GM12878 (cell line): Measurements from ENCODE around the gene FAM53B.

Source experiments
- ATF7 ChIP-seq: fragments of 450-650 bp; IDR thresholded peaks from 2 replicates; pipeline ENCODE4 v1.6.1; 2016; ENCODE audit warnings: low read depth, mild to moderate bottlenecking
- BACH1 ChIP-seq: fragments of 450-650 bp; IDR thresholded peaks from 2 replicates; pipeline ENCODE4 v1.6.1; 2017; ENCODE audit warnings: mild to moderate bottlenecking, borderline replicate concordance
- EP300 ChIP-seq, 2 experiments: fragments of 150-350 bp in 1 of 2; IDR thresholded peaks; 2 replicates each; pipeline ENCODE4 v1.6.1; 2011 to 2012; ENCODE audit warnings: low read depth in 2 of 2, low read length in 2 of 2, borderline replicate concordance in 1 of 2, improper control_type of control experiment in 1 of 2, inconsistent platforms in 1 of 2; ENCODE audit not compliant: control insufficient read depth in 1 of 2
- JUND ChIP-seq: IDR thresholded peaks from 2 replicates; pipeline ENCODE4 v1.6.1; 2012; ENCODE audit warnings: low read depth, mild to moderate bottlenecking, low read length, improper control_type of control experiment, moderate library complexity
- NFIC ChIP-seq: IDR thresholded peaks from 2 replicates; pipeline ENCODE4 v1.6.1; 2012; ENCODE audit warnings: low read depth, mild to moderate bottlenecking, inconsistent platforms, low read length, moderate library complexity
- POLR2A ChIP-seq: IDR thresholded peaks from 2 replicates; pipeline ENCODE4 v1.6.1; 2011; ENCODE audit warnings: low read depth, mild to moderate bottlenecking, low read length
- POLR2AphosphoS5 ChIP-seq: IDR thresholded peaks from 2 replicates; pipeline ENCODE4 v1.6.1; 2011; ENCODE audit warnings: mild to moderate bottlenecking, low read length, inconsistent platforms
- POU2F2 ChIP-seq: IDR thresholded peaks from 3 replicates; pipeline ENCODE4 v1.6.1; 2011; ENCODE audit warnings: low read depth, mild to moderate bottlenecking, low read length, borderline replicate concordance
- RB1 ChIP-seq: fragments of 450-650 bp; formaldehyde crosslinking; IDR thresholded peaks from 2 replicates; pipeline ENCODE4 v1.6.1; 2017; ENCODE audit warnings: mild to moderate bottlenecking, borderline replicate concordance
- TAF1 ChIP-seq: IDR thresholded peaks from 2 replicates; pipeline ENCODE4 v1.6.1; 2011; ENCODE audit warnings: mild to moderate bottlenecking, low read depth, low read length, borderline replicate concordance
- TCF7 ChIP-seq: IDR thresholded peaks from 2 replicates; pipeline ENCODE4 v1.6.1; 2014; ENCODE audit warnings: antibody characterized with exemption, borderline replicate concordance
- TF ChIP-seq, protein P1 (sequence below), 3 experiments: IDR thresholded peaks in 2 of 3; conservative IDR thresholded peaks in 1 of 3; 2 replicates each; pipeline ENCODE4 v1.5.1; 2011; ENCODE audit warnings: low read depth in 3 of 3, low read length in 3 of 3, mild to moderate bottlenecking in 3 of 3, control low read depth in 2 of 3, moderate library complexity in 2 of 3, inconsistent platforms in 1 of 3, mixed read lengths in 1 of 3; ENCODE audit not compliant: control insufficient read depth in 2 of 3, insufficient read depth in 1 of 3; ENCODE audit errors: extremely low read depth in 1 of 3
- TF ChIP-seq, protein P2 (sequence below): IDR thresholded peaks from 2 replicates; pipeline ENCODE4 v1.6.1; 2011; ENCODE audit warnings: low read depth, mild to moderate bottlenecking, low read length, moderate library complexity, borderline replicate concordance; ENCODE audit errors: extremely low read depth
- TF ChIP-seq, protein P3 (sequence below): IDR thresholded peaks from 2 replicates; pipeline ENCODE4 v1.6.1; 2012; ENCODE audit warnings: low read depth, low read length, improper control_type of control experiment

DNA sequence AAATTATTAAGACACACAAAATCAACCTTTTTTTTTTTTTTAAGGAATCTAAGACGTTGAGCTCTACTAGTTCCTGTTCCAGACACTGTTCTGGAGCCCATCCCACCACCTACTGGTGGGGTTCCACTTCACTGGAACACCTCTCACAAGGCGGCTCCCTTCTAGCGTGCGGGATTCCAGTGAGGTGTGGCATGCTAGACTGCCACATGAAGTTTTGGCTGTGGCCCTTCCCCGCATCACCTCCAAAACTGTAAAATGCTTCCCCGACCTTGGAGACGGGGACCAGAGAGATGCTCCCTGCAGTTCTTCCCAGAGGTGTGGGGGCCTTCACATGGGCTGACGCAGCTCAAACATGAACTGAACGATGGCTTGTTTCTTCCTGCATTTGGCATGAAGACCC is 12.6 kb downstream of the FAM53B start:
- no peak for TF ChIP-seq BACH1
- TF ChIP-seq, protein P1, sequence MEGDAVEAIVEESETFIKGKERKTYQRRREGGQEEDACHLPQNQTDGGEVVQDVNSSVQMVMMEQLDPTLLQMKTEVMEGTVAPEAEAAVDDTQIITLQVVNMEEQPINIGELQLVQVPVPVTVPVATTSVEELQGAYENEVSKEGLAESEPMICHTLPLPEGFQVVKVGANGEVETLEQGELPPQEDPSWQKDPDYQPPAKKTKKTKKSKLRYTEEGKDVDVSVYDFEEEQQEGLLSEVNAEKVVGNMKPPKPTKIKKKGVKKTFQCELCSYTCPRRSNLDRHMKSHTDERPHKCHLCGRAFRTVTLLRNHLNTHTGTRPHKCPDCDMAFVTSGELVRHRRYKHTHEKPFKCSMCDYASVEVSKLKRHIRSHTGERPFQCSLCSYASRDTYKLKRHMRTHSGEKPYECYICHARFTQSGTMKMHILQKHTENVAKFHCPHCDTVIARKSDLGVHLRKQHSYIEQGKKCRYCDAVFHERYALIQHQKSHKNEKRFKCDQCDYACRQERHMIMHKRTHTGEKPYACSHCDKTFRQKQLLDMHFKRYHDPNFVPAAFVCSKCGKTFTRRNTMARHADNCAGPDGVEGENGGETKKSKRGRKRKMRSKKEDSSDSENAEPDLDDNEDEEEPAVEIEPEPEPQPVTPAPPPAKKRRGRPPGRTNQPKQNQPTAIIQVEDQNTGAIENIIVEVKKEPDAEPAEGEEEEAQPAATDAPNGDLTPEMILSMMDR (IDR thresholded peaks at IDR 0.05 in 2 of 3, conservative IDR thresholded peaks at IDR 0.05 in 1 of 3; ENCODE audit: control insufficient read depth in 2 of 3, extremely low read depth in 1 of 3, insufficient read depth in 1 of 3, low read depth in 3 of 3, low read length in 3 of 3): no peak
- TF ChIP-seq EP300 (IDR thresholded peaks at IDR 0.05; ENCODE audit: borderline replicate concordance in 1 of 2, control insufficient read depth in 1 of 2, low read depth in 2 of 2, low read length in 2 of 2): no peak
- TF ChIP-seq RB1: no peak
- no peak for TF ChIP-seq POLR2A
- TF ChIP-seq JUND: no peak
- TF ChIP-seq, protein P2, sequence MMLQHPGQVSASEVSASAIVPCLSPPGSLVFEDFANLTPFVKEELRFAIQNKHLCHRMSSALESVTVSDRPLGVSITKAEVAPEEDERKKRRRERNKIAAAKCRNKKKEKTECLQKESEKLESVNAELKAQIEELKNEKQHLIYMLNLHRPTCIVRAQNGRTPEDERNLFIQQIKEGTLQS: no peak
- TF ChIP-seq TAF1: no peak
- TF ChIP-seq ATF7: no peak
- TF ChIP-seq NFIC: no peak
- TF ChIP-seq POU2F2: no peak
- TF ChIP-seq TCF7: no peak
- TF ChIP-seq POLR2AphosphoS5: no peak
- TF ChIP-seq, protein P3, sequence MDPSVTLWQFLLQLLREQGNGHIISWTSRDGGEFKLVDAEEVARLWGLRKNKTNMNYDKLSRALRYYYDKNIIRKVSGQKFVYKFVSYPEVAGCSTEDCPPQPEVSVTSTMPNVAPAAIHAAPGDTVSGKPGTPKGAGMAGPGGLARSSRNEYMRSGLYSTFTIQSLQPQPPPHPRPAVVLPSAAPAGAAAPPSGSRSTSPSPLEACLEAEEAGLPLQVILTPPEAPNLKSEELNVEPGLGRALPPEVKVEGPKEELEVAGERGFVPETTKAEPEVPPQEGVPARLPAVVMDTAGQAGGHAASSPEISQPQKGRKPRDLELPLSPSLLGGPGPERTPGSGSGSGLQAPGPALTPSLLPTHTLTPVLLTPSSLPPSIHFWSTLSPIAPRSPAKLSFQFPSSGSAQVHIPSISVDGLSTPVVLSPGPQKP: no peak
